ENCODE results near the gene NTNG1.

- TF ChIP-seq GATA2 (IDR thresholded peaks at IDR 0.05; ENCODE audit: low read depth, low read length) (no peak), GATA3 (IDR thresholded peaks at IDR 0.05; ENCODE audit: low read depth, low read length) (no peak)
These were observed 121.8 kb downstream of the NTNG1 start for GRCh38 chr1:107262467-107263286.

Data from SH-SY5Y (cell line).